ENCODE measurements around the gene PTPRQ. TPM values are rescaled to one million over a fixed set of nuclear protein-coding genes. Genes with fewer than 3 reads are reported as not detected.
"Not testable (repeated sequence)": the region's sequence is repeated elsewhere in the genome, so short reads cannot be mapped to it uniquely, and the experiment has no call there.

The PTPRQ gene
- total RNA-seq, 2 donors from 2014 or later = 1.9 to 7.4 TPM

GRCh38 chr12:80662586-80662985 lies 218.6 kb downstream of the PTPRQ start:
- H3K27ac ChIP-seq = no peak overlapping the region
- no peak for DNase-seq (ENCODE audit: low spot score)
- TF ChIP-seq CTCF (IDR thresholded peaks at IDR 0.05) (no peak), POLR2AphosphoS5 (IDR thresholded peaks at IDR 0.05) (no peak), POLR2A (IDR thresholded peaks at IDR 0.05) (no peak)
- H3K9me3 ChIP-seq = no peaks in the 10 kb centered on the region
- H3K4me1 ChIP-seq (replicated peaks) = no peaks in the 10 kb centered on the region
- intact Hi-C loops (cut with DNase I) = no loop called here
- H3K27me3 ChIP-seq (replicated peaks; ENCODE audit: insufficient read depth) = no peaks in the 10 kb centered on the region
- no peak overlapping the region for H3K4me3 ChIP-seq
- no peaks in the 10 kb centered on the region for H3K36me3 ChIP-seq

GRCh38 chr12:80670214-80670613 lies 226.2 kb downstream of the PTPRQ start:
- 80% methylated on average over 5 of the region's 5 CpGs for WGBS
- intact Hi-C loops (cut with DNase I) = no loop called here
- Histone ChIP-seq H3K36me3 (no peaks in the 10 kb centered on the region), H3K27me3 (replicated peaks; ENCODE audit: insufficient read depth) (no peaks in the 10 kb centered on the region), H3K27ac (no peak overlapping the region), H3K4me1 (replicated peaks) (no peaks in the 10 kb centered on the region), H3K4me3 (no peak overlapping the region), H3K9me3 (no peaks in the 10 kb centered on the region)
- no peak for DNase-seq (ENCODE audit: low spot score)
- TF ChIP-seq POLR2A (IDR thresholded peaks at IDR 0.05) (no peak), CTCF (IDR thresholded peaks at IDR 0.05) (no peak), POLR2AphosphoS5 (IDR thresholded peaks at IDR 0.05) (no peak)

- WGBS = 92% methylated on average over 13 of the region's 13 CpGs
- H3K4me3 ChIP-seq; H3K4me1 ChIP-seq (replicated peaks); H3K9me3 ChIP-seq; H3K27ac ChIP-seq; H3K27me3 ChIP-seq (replicated peaks; ENCODE audit: insufficient read depth); H3K36me3 ChIP-seq; DNase-seq (ENCODE audit: low spot score); intact Hi-C loops (cut with DNase I): not testable (repeated sequence)
Observed at GRCh38 chr12:80676042-80676636, 232.1 kb downstream of the PTPRQ start.

GRCh38 chr12:80676856-80677255 lies 232.8 kb downstream of the PTPRQ start:
- no peaks in the 10 kb centered on the region for H3K4me1 ChIP-seq (replicated peaks)
- intact Hi-C loops (cut with DNase I) = no loop called here
- no peaks in the 10 kb centered on the region for H3K36me3 ChIP-seq
- H3K27me3 ChIP-seq (replicated peaks; ENCODE audit: insufficient read depth) = no peaks in the 10 kb centered on the region
- DNase-seq (ENCODE audit: low spot score) = no peak
- TF ChIP-seq POLR2AphosphoS5 (IDR thresholded peaks at IDR 0.05) = no peak
- no peak for TF ChIP-seq CTCF (IDR thresholded peaks at IDR 0.05)
- no peak for TF ChIP-seq POLR2A (IDR thresholded peaks at IDR 0.05)
- no peak overlapping the region for H3K27ac ChIP-seq
- no peak overlapping the region for H3K4me3 ChIP-seq
- no peaks in the 10 kb centered on the region for H3K9me3 ChIP-seq
- 53% methylated on average over 1 of the region's 1 CpG for WGBS

- H3K9me3 ChIP-seq = no peaks in the 10 kb centered on the region
- WGBS = 94% methylated on average over 1 of the region's 1 CpG
- TF ChIP-seq POLR2A (IDR thresholded peaks at IDR 0.05) (no peak), CTCF (IDR thresholded peaks at IDR 0.05) (no peak)
- no peaks in the 10 kb centered on the region for H3K27me3 ChIP-seq (replicated peaks; ENCODE audit: insufficient read depth)
- no peak overlapping the region for H3K4me3 ChIP-seq
- H3K4me1 ChIP-seq (replicated peaks) = no peaks in the 10 kb centered on the region
- no peak for DNase-seq (ENCODE audit: low spot score)
- H3K36me3 ChIP-seq = no peaks in the 10 kb centered on the region
- no peak overlapping the region for H3K27ac ChIP-seq
- intact Hi-C loops (cut with DNase I) = no loop called here
Observed at GRCh38 chr12:80677994-80678393, 234.0 kb downstream of the PTPRQ start.

Measured in prostate gland (tissue), 2 donors.